Camera-type eye (tissue), 1 donor: ENCODE measurements around the gene CHAF1A. TPM values are rescaled to one million over a fixed set of nuclear protein-coding genes. Genes with fewer than 3 reads are reported as not detected.

Experiments used
- total RNA-seq: library from RNA; depleted of rRNA; stranded (reverse); fragments of >200 nt; gene quantifications from one replicate; pipeline ENCODE4 v1.2.3, GENCODE V29; 2014

The CHAF1A gene, protein sequence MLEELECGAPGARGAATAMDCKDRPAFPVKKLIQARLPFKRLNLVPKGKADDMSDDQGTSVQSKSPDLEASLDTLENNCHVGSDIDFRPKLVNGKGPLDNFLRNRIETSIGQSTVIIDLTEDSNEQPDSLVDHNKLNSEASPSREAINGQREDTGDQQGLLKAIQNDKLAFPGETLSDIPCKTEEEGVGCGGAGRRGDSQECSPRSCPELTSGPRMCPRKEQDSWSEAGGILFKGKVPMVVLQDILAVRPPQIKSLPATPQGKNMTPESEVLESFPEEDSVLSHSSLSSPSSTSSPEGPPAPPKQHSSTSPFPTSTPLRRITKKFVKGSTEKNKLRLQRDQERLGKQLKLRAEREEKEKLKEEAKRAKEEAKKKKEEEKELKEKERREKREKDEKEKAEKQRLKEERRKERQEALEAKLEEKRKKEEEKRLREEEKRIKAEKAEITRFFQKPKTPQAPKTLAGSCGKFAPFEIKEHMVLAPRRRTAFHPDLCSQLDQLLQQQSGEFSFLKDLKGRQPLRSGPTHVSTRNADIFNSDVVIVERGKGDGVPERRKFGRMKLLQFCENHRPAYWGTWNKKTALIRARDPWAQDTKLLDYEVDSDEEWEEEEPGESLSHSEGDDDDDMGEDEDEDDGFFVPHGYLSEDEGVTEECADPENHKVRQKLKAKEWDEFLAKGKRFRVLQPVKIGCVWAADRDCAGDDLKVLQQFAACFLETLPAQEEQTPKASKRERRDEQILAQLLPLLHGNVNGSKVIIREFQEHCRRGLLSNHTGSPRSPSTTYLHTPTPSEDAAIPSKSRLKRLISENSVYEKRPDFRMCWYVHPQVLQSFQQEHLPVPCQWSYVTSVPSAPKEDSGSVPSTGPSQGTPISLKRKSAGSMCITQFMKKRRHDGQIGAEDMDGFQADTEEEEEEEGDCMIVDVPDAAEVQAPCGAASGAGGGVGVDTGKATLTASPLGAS
- total RNA-seq: 12.3 TPM

DNA sequence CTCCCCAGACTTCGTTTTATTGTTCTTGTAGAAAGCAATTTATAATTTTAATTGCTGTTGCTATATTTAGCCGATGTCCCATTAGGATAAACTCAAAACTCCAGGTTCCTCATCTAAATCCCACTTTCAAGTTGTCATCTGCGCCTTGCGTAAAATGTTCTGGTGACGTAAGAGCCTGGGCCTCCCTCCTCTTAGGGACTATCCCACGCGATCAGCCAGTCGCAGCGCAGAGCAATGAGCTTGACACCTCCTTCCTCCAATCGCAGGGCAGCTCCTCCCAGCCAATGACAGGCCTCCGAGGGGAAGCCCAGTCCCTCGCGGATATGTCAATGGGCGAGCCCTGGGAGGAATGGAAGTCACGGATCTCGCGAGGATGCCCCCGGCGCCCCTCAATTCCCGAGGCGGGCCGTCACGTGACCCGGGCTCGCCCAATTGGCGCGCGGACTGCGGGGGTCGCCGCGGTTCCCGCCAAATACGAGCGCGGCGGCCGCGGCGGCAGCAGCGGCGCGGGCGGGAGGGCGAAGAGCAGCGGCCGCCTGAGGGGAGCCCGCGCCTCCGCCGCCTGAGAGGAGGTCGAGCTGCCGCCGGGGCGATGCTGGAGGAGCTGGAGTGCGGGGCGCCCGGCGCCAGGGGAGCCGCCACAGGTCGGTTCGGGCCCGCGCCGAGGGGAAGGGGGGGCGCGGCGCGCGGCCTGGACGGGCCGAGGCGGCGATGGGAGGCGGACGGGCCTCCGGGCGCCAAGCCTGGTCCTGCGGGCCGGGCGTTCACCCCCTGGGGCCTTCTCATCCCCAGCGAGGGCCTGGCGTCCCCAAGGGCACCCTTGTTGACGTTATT, at the start of gene CHAF1A:
CHAF1A (plus strand) TSS at position 470 of the 834 bp plus-strand sequence; CDS start at position 593, 123 bp downstream.

GRCh38 chr19:4400135-4400936, 2.1 kb upstream of the CHAF1A start, which contains the start of gene SH3GL1:
Gene SH3GL1, minus strand, starts transcription at chr19:4400547. Its CDS starts 179 bp downstream, at chr19:4400368.

DNA sequence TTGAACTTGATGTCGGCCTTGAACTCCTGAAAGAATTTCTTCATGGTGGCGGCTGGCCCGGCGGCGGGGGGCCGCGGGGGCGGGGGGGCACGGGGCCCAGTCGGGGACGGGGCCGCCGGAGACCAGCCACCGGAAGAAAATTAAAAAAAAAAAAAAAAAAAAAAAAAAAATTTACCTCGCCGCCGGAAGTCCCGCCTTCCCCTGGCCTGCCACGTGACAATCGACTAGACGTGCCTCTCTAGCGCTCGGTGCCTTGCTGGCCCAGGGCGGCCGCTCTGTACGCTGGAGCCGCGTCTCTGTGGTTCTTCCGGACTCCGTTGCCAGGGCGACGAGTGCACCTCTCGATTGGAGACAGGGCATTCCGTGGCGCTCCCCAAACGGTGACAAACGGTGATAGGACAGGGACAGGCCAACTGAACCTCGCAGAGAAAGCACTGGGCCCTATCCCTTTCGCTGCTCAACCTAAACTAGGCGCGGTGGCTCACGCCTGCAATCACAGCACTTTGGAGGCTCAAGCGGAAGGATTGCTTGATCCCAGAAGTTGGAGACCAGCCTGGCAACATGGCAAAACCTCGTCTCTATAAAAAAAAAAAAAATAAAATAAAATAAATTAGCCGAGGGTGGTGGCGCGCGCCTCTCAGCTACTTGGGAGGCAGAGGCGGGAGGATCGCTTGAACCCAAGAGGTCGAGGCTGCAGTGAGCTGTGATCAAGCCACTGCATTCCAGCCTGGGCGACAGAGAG, 55.4 kb downstream of the CHAF1A start, which contains the start of gene UBXN6:
UBXN6 (minus strand) TSS at position 141 of the 742 bp plus-strand sequence; CDS start at position 44, 97 bp downstream.

GRCh38 chr19:4472174-4472974, 69.9 kb downstream of the CHAF1A start, which contains the start of gene HDGFL2:
Gene HDGFL2, plus strand, starts transcription at chr19:4472297. Its CDS starts 54 bp downstream, at chr19:4472351.

Other genes starting within 250 kb of the CHAF1A start
- not detected for gene CREB3L3, start 249.0 kb upstream of the CHAF1A start, total RNA-seq
- gene SIRT6, start 220.1 kb upstream of the CHAF1A start, total RNA-seq: 10.0 TPM
- 4.0 TPM for gene ANKRD24, start 220.0 kb upstream of the CHAF1A start, total RNA-seq
- gene EBI3, start 173.1 kb upstream of the CHAF1A start, total RNA-seq: 0.77 TPM
- gene YJU2, start 155.6 kb upstream of the CHAF1A start, total RNA-seq: 23.4 TPM
- 11.7 TPM for gene SHD, start 123.4 kb upstream of the CHAF1A start, total RNA-seq
- gene TMIGD2, start 100.3 kb upstream of the CHAF1A start, total RNA-seq: 0.49 TPM
- gene FSD1, start 98.0 kb upstream of the CHAF1A start, total RNA-seq: 16.4 TPM
- 7.3 TPM for gene STAP2, start 63.8 kb upstream of the CHAF1A start, total RNA-seq
- 11.1 TPM for gene MPND, start 59.1 kb upstream of the CHAF1A start, total RNA-seq
- 38.6 TPM for gene SH3GL1, start 2.1 kb upstream of the CHAF1A start, total RNA-seq
- gene UBXN6, start 55.2 kb downstream of the CHAF1A start, total RNA-seq: 84.2 TPM
- 53.3 TPM for gene HDGFL2, start 69.7 kb downstream of the CHAF1A start, total RNA-seq
- 3.1 TPM for gene PLIN4, start 115.8 kb downstream of the CHAF1A start, total RNA-seq
- 1.8 TPM for gene PLIN5, start 132.6 kb downstream of the CHAF1A start, total RNA-seq
- 0.99 TPM for gene LRG1, start 137.4 kb downstream of the CHAF1A start, total RNA-seq
- 13.1 TPM for gene SEMA6B, start 157.0 kb downstream of the CHAF1A start, total RNA-seq
- gene TNFAIP8L1, start 236.9 kb downstream of the CHAF1A start, total RNA-seq: 5.5 TPM